ENCODE data around the gene TNS3. TPM values are rescaled to one million over a fixed set of nuclear protein-coding genes. Genes with fewer than 3 reads are reported as not detected.

The TNS3 gene
- total RNA-seq, 1 donor from 2014 or later: 30.3 TPM

DNA sequence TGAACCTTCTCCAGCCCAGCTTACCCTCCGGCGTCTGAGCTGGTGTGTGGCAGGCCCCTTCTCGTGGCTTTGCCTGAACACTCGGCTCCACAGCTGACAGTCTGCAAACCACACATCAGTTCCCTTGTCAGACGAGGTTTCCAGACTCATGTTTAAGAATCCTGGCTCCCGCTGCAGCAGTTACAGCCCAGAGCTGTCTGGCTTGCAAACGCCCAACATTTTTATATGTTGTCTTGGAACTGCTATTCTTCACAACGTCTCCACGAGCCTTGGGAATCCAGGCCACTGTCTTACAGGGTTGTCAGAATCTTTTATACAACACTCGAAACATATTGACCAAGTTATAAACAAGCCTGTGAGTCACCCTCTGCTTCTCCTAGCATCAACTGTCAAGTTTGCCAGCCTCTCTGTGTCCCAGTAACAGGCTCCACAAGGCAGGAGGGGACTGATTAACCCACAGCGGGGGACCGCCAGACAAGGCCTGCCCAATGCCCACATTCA lies 68.1 kb downstream of the TNS3 start:
- TF ChIP-seq, protein P1, sequence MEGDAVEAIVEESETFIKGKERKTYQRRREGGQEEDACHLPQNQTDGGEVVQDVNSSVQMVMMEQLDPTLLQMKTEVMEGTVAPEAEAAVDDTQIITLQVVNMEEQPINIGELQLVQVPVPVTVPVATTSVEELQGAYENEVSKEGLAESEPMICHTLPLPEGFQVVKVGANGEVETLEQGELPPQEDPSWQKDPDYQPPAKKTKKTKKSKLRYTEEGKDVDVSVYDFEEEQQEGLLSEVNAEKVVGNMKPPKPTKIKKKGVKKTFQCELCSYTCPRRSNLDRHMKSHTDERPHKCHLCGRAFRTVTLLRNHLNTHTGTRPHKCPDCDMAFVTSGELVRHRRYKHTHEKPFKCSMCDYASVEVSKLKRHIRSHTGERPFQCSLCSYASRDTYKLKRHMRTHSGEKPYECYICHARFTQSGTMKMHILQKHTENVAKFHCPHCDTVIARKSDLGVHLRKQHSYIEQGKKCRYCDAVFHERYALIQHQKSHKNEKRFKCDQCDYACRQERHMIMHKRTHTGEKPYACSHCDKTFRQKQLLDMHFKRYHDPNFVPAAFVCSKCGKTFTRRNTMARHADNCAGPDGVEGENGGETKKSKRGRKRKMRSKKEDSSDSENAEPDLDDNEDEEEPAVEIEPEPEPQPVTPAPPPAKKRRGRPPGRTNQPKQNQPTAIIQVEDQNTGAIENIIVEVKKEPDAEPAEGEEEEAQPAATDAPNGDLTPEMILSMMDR (IDR thresholded peaks at IDR 0.05): no peak
- Mint-ChIP-seq H3K9me3 (no peaks in the 10 kb centered on the region), H3K36me3 (ENCODE audit: low read depth) (peaks cover 28% of the 10 kb centered on the region), H3K4me3 (no peak overlapping the region), H3K27ac (no peak overlapping the region), H3K27me3 (no peaks in the 10 kb centered on the region), H3K4me1 (peaks cover 13% of the 10 kb centered on the region)
- intact Hi-C loops (cut with micrococcal nuclease): no loop called here
- ChIA-PET POLR2A (no interaction called here), CTCF (no interaction called here)
- DNase-seq: no peak
- ATAC-seq (ENCODE audit: low read depth): no peak

DNA sequence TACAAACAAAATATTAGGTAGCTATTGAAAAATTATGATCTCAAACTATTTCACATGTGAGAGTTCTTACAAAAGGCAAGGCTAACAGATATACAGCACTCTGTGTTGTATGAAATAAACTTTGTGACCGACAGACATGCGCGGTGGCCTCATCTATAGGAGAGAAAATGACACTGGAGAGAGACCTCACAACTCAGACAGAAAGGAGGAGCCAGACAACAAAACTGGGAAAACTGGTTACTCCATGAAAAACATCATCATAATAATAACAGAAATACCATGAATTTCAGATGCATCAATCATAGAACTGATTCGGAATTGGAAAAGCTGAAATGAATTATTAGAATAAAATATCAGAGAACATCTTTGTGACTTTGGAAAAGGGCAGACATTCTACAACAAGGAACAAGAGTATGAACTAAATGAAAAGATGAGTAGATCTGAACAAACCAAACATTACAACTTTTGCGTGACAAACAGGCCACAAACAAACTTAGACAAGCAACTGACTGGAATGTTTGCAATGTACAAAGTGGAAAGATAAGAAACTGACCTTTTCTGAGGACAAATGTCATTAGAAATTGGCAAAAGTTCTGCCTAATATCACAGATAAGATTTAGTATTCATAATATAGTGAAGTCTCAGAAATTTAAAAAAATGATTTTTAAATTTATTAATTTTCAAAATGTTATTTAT lies 69.3 kb downstream of the TNS3 start:
- intact Hi-C loops (cut with micrococcal nuclease): no loop called here
- CTCF ChIA-PET: no interaction called here
- H3K4me1 Mint-ChIP-seq: peaks cover 6% of the 10 kb centered on the region
- H3K4me3 Mint-ChIP-seq: no peak overlapping the region
- no peaks in the 10 kb centered on the region for H3K9me3 Mint-ChIP-seq
- DNase-seq: no peak
- POLR2A ChIA-PET: no interaction called here
- TF ChIP-seq, protein P1 (IDR thresholded peaks at IDR 0.05): no peak
- no peak overlapping the region for H3K27ac Mint-ChIP-seq
- H3K27me3 Mint-ChIP-seq: no peaks in the 10 kb centered on the region
- peaks cover 28% of the 10 kb centered on the region for H3K36me3 Mint-ChIP-seq (ENCODE audit: low read depth)
- no peak for ATAC-seq (ENCODE audit: low read depth)

DNA sequence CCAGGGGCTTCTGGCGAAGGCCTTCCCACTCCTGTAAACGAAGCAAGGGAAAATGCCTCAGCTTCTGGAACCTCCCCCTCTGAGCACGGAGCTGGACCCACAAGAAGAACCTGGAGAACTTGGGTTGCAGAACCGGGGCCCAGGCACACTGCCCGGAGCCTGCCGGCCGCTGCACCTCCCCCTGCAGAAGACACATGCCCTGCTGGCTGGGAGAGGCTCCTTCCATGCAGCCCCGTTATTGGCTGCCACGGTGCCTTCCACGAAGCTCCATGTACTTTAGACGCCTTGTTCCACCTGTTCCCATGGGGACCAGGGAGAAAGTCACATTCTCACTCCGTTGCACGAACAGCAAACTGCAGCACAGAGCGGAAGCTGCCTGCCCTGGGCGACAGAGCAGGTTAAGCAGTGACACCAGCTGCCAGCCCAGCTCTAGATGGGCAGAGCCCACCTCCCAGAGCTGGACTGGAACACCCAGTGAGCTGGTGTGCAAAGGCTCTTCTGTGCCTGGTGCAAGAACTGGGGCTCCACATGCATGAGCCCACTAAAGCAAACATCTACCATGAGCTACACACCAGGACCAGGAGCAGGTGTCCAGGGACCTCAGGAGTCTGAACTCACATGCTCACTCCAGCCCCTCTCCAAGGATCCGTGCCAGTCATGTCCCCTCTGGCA lies 70.1 kb downstream of the TNS3 start:
- H3K4me1 Mint-ChIP-seq: no peaks in the 10 kb centered on the region
- no peaks in the 10 kb centered on the region for H3K9me3 Mint-ChIP-seq
- H3K27ac Mint-ChIP-seq: no peak overlapping the region
- no peak for DNase-seq
- CTCF ChIA-PET: no interaction called here
- H3K36me3 Mint-ChIP-seq (ENCODE audit: low read depth): peaks cover 26% of the 10 kb centered on the region
- intact Hi-C loops (cut with micrococcal nuclease): no loop called here
- POLR2A ChIA-PET: no interaction called here
- no peak for ATAC-seq (ENCODE audit: low read depth)
- H3K4me3 Mint-ChIP-seq: no peak overlapping the region
- no peaks in the 10 kb centered on the region for H3K27me3 Mint-ChIP-seq
- TF ChIP-seq, protein P1 (IDR thresholded peaks at IDR 0.05): no peak

DNA sequence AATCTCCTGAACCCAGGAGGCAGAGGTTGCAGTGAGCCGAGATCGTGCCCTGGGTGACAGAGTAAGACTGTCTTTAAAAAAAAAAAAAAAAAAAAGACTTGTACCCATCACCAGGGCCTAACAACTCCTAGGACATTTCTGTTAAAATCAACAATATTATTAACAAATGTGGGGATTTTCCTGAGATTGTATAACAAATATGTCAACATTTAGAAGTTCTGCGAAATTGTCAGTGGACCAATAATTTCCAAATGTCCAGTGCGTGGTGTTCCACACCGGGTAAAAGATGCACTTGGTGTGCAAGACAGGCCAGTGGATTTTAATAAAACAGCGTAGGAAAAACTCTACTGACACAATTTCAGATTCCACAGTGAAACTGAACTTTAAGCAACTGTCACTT lies 71.1 kb downstream of the TNS3 start:
- ATAC-seq (ENCODE audit: low read depth): no peak
- no peaks in the 10 kb centered on the region for H3K9me3 Mint-ChIP-seq
- intact Hi-C loops (cut with micrococcal nuclease): no loop called here
- no peaks in the 10 kb centered on the region for H3K27me3 Mint-ChIP-seq
- no peak for DNase-seq
- no peaks in the 10 kb centered on the region for H3K4me1 Mint-ChIP-seq
- TF ChIP-seq, protein P1 (IDR thresholded peaks at IDR 0.05): no peak
- peaks cover 37% of the 10 kb centered on the region for H3K36me3 Mint-ChIP-seq (ENCODE audit: low read depth)
- H3K4me3 Mint-ChIP-seq: no peak overlapping the region
- CTCF ChIA-PET: no interaction called here
- H3K27ac Mint-ChIP-seq: no peak overlapping the region
- POLR2A ChIA-PET: no interaction called here

DNA sequence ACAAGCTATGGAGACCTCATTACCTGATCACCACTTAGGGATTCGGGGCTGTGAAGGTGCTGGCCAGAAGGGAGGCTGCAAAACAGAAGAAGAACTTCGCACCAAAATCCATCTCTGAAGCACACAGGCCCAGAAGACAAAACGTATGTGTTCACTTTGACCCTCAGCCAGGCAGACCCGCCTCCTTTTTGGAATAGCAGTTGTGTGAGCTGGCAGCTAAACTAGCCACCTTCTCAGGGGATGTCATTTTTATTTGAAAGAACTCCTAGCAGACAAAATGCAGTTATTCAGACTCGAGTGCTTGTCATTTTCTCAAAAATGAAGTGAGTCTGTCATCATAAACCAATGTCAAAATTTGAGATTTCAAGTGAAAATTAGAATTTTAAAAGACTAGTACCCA lies 71.7 kb downstream of the TNS3 start:
- Mint-ChIP-seq H3K4me3 (no peak overlapping the region), H3K4me1 (no peaks in the 10 kb centered on the region), H3K36me3 (ENCODE audit: low read depth) (peaks cover 42% of the 10 kb centered on the region), H3K27ac (no peak overlapping the region), H3K27me3 (no peaks in the 10 kb centered on the region), H3K9me3 (no peaks in the 10 kb centered on the region)
- TF ChIP-seq, protein P1 (IDR thresholded peaks at IDR 0.05): no peak
- intact Hi-C loops (cut with micrococcal nuclease): no loop called here
- ATAC-seq (ENCODE audit: low read depth) (no peak), DNase-seq (no peak)
- POLR2A ChIA-PET: no interaction called here
- CTCF ChIA-PET: no interaction called here

All from activated B cell treated with CpG ODN at 0.5 μM for 24 hours (primary cell).